GM18498 (cell line): ENCODE results near the gene GNG7.
"Not testable (repeated sequence)": the region's sequence is repeated elsewhere in the genome, so short reads cannot be mapped to it uniquely, and the experiment has no call there.

Source experiments
- ATAC-seq: cut with Tn5 transposase; IDR thresholded peaks from one replicate; pipeline ENCODE4 v1.9.1; 2021; ENCODE audit warnings: mild to moderate bottlenecking, moderate library complexity; ENCODE audit not compliant: unreplicated experiment

GNG7 gene

GRCh38 chr19:2477141-2477710 is 225.3 kb downstream of the GNG7 start:
- ATAC-seq, result no peak

- peak; percentile 1 for ATAC-seq
These were observed 225.9 kb downstream of the GNG7 start for GRCh38 chr19:2476451-2477140.

- ATAC-seq, result peak; percentile 60
These were observed 226.6 kb downstream of the GNG7 start, which contains the start of gene GADD45B for GRCh38 chr19:2475702-2476450. Gene GADD45B, plus strand, starts transcription at chr19:2476127. Its CDS starts 232 bp downstream, at chr19:2476359.

- peak; percentile 9 for ATAC-seq
These were observed 227.3 kb downstream of the GNG7 start for GRCh38 chr19:2475018-2475701.

DNA sequence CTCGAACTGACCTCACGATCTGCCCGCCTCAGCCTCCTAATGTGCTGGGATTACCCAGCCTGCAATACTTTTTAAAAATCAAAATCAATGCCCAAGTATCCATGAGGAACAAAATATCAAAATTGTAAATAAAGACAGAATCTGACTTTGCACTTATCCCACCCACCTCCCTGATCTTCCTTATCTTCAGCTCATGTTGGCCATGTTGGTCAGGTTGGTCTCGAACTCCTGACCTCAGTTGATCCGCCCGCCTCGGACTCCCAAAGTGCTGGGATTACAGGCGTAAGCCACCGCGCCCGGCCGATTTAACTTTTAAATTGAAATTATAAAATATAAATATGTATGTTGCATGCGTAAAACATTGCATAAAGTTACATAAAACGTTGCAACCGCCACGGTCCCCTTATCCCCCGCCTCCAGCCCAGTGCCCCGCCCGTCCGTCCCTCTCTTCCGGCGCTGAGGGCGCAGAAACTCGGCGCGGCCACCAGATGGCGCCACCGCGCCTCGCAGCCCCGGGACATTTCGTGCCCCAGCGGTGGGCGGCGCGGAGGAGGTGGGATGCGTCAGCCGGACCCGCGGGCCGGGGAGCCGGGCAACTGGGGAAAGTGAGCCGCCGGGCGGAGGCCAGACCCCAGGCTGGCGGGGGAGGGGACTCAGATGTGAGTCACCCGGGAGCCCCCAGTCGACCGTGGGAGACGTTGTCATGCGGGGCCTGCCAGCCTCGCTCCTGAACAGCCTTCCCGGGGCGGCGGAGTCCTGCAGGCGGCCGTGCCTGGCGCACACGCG is 228.1 kb downstream of the GNG7 start:
- ATAC-seq, result peak; percentile 32

GRCh38 chr19:2469915-2470200 is 232.6 kb downstream of the GNG7 start:
- not testable (repeated sequence) for ATAC-seq

GRCh38 chr19:2469102-2469914 is 233.2 kb downstream of the GNG7 start:
- ATAC-seq, result no peak

DNA sequence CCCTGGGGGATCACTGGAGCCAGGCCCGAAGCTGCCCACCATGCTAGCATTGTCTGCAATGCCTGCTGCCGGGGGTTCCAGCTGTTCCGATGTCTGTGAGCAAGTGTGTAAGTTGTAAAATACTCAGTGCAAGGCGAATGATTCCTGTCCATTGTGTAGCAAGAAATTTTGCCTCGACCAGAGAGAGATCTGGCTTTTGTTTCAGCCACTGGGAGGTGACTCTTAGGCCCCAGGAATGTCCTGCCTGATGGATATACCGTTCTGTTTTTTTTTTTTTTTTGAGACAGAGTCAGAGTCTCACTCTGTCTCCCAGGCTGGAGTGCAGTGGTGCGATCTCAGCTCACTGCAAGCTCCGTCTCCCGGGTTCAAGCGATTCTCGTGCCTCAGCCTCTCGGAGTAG is 233.9 kb downstream of the GNG7 start:
- ATAC-seq, result no peak

DNA sequence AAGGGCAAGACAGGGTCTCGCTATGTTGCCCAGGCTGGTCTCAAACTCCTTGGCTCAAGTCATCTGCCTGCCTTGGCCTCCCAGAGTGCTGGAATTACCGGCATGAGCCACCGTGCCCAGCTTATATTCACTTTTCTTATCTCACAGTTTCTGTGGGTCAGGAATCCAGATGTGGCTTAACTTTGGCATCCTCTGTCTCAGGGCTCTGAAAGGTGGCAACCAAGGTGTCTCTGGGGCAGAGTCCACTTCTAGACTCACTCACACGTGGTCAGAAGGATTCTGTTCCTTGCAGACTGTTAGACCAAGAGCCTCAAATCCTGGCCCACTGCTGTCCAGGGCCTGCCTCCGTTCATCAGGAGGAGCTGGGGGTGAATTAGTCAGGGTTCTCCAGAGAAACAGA is 238.1 kb downstream of the GNG7 start:
- no peak for ATAC-seq

GRCh38 chr19:2463694-2464093 is 238.8 kb downstream of the GNG7 start:
- ATAC-seq, result not testable (repeated sequence)

- no peak for ATAC-seq
These were observed 239.7 kb downstream of the GNG7 start for GRCh38 chr19:2462635-2463421.

GRCh38 chr19:2461751-2462634 is 240.5 kb downstream of the GNG7 start:
- ATAC-seq, result no peak
